ENCODE measurements around the gene TNFRSF4. TPM values are rescaled to one million over a fixed set of nuclear protein-coding genes. Genes with fewer than 3 reads are reported as not detected.

Gene TNFRSF4
- total and polyA plus RNA-seq, 7 donors, result 1.4 to 4.6 (median 3.5) TPM

DNA sequence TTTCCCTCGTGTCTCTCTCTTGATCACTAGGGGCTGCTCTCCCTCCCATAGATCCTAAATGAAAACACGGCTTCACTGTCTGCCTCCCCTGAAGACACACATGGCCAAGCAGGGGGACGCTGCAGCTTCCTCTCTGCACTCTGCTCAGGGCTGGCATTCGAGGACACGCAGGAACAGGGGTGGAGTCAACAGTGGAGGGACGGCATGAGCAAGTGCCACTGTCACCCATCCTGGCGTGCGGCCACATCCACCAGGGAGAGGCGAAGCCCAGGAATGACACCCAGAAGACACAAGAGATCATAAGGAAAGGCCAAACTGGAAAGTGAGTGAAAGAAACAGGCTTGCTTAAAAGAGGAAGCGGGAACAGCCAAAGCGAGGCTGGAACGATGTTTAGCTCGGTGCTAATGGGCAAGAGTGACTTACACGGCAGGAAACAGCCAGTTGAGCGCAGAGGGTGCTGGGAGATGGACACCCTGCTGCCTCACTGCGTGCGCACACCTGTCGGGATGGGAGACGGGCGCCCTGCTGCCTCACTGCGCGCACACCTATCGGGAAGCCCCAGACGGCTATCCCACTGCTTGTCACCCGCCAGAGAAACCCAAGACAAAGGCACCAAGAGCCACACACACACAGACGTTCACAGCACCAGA is 46.1 kb upstream of the TNFRSF4 start:
- no peak overlapping the region for H3K4me3 ChIP-seq
- DNase-seq, result no peak
- H3K36me3 ChIP-seq (ENCODE audit: insufficient read depth in 1 of 2, low read depth in 1 of 2), result peaks cover 0 to 86% of the 10 kb centered on the region in 2 donors
- H3K27me3 ChIP-seq (ENCODE audit: insufficient read depth in 3 of 3, low read length in 2 of 3), result no peaks in the 10 kb centered on the region
- TF ChIP-seq, protein P1, sequence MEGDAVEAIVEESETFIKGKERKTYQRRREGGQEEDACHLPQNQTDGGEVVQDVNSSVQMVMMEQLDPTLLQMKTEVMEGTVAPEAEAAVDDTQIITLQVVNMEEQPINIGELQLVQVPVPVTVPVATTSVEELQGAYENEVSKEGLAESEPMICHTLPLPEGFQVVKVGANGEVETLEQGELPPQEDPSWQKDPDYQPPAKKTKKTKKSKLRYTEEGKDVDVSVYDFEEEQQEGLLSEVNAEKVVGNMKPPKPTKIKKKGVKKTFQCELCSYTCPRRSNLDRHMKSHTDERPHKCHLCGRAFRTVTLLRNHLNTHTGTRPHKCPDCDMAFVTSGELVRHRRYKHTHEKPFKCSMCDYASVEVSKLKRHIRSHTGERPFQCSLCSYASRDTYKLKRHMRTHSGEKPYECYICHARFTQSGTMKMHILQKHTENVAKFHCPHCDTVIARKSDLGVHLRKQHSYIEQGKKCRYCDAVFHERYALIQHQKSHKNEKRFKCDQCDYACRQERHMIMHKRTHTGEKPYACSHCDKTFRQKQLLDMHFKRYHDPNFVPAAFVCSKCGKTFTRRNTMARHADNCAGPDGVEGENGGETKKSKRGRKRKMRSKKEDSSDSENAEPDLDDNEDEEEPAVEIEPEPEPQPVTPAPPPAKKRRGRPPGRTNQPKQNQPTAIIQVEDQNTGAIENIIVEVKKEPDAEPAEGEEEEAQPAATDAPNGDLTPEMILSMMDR (IDR thresholded peaks at IDR 0.05), result no peak
- 80 to 86% (median 82%) methylated on average over 26 of the region's 26 CpGs for WGBS, 3 donors
- no peaks in the 10 kb centered on the region for H3K9me3 ChIP-seq
- no peaks in the 10 kb centered on the region for H3K4me1 ChIP-seq
- intact Hi-C loops (cut with DNase I), result loop anchor here in 1 of 2 donors (10.0 kb wide), 1 partner anchor 225 kb away; no protein-coding TSS in a partner anchor
- no peak overlapping the region for H3K27ac ChIP-seq
- no peak for ATAC-seq

DNA sequence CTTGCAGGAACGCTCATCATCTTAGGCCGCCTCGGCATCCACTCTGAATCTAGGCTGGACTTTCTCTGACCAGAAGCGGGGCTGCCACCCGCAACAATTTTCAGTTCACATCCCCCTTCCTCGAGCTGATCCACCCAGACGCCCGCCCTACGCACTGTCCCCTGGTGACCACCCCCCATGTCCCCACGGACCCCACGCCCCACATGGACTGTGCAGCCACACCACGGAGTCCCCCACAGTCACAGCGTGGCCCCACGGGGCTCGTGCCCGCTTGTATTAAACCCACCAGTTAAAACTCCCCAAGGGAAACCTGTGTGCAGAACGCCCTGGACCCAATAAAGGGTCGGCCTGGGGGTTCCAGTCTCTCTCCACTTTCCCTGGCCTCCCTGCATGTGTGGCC is 45.6 kb upstream of the TNFRSF4 start:
- no peaks in the 10 kb centered on the region for H3K27me3 ChIP-seq (ENCODE audit: insufficient read depth in 3 of 3, low read length in 2 of 3)
- TF ChIP-seq, protein P1 (IDR thresholded peaks at IDR 0.05), result no peak
- intact Hi-C loops (cut with DNase I), result loop anchor here in 1 of 2 donors (10.0 kb wide), 1 partner anchor 225 kb away; no protein-coding TSS in a partner anchor
- DNase-seq (no peak), ATAC-seq (no peak)
- H3K36me3 ChIP-seq (ENCODE audit: insufficient read depth in 1 of 2, low read depth in 1 of 2), result peaks cover 4 to 86% of the 10 kb centered on the region in 2 donors
- H3K9me3 ChIP-seq, result no peaks in the 10 kb centered on the region
- WGBS, 3 donors, result 90 to 92% (median 91%) methylated on average over 18 of the region's 18 CpGs
- H3K27ac ChIP-seq, result no peak overlapping the region
- H3K4me1 ChIP-seq, result no peaks in the 10 kb centered on the region
- H3K4me3 ChIP-seq, result no peak overlapping the region

DNA sequence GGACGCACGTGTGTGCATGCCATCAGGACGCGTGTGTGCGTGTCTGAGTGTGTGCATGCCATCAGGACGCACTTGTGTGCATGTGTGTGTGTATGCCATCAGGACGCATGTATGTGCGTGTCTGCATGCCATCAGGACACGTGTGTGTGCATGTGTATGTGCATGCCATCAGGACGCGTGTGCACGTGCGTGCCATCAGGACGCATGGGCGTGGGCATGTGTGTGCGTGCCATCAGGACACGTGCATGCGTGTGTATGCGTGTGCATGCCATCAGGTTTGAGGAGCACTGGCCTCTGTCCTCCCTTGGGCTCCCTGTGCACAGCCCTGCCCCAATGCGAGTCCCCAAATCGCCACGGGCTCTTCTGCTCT is 45.2 kb upstream of the TNFRSF4 start:
- ATAC-seq, result no peak
- intact Hi-C loops (cut with DNase I), result loop anchor here in 1 of 2 donors (10.0 kb wide), 1 partner anchor 224 kb away; no protein-coding TSS in a partner anchor
- TF ChIP-seq, protein P1 (IDR thresholded peaks at IDR 0.05), result no peak
- no peaks in the 10 kb centered on the region for H3K27me3 ChIP-seq (ENCODE audit: insufficient read depth in 3 of 3, low read length in 2 of 3)
- no peak overlapping the region for H3K4me3 ChIP-seq
- H3K9me3 ChIP-seq, result no peaks in the 10 kb centered on the region
- 92 to 95% (median 92%) methylated on average over 22 of the region's 22 CpGs for WGBS, 3 donors
- no peaks in the 10 kb centered on the region for H3K4me1 ChIP-seq
- no peak for DNase-seq
- H3K27ac ChIP-seq, result no peak overlapping the region
- peaks cover 4 to 86% of the 10 kb centered on the region in 2 donors for H3K36me3 ChIP-seq (ENCODE audit: insufficient read depth in 1 of 2, low read depth in 1 of 2)

GRCh38 chr1:1256956-1257871 is 43.3 kb upstream of the TNFRSF4 start:
- H3K9me3 ChIP-seq, result no peaks in the 10 kb centered on the region
- peaks cover 4 to 85% of the 10 kb centered on the region in 2 donors for H3K36me3 ChIP-seq (ENCODE audit: insufficient read depth in 1 of 2, low read depth in 1 of 2)
- no peak for ATAC-seq
- no peaks in the 10 kb centered on the region for H3K27me3 ChIP-seq (ENCODE audit: insufficient read depth in 3 of 3, low read length in 2 of 3)
- no peak overlapping the region for H3K4me3 ChIP-seq
- 90 to 92% (median 90%) methylated on average over 24 to 31 of the region's 31 CpGs for WGBS, 3 donors
- DNase-seq, result no peak
- TF ChIP-seq, protein P1 (IDR thresholded peaks at IDR 0.05), result no peak
- H3K27ac ChIP-seq, result no peak overlapping the region
- H3K4me1 ChIP-seq, result no peaks in the 10 kb centered on the region
- intact Hi-C loops (cut with DNase I), result loop anchor here in 1 of 2 donors (10.0 kb wide), 1 partner anchor 222 kb away; no protein-coding TSS in a partner anchor

All from psoas muscle (tissue), 8 donors.